Activated naive CD8-positive, alpha-beta T cell treated with anti-CD3 and anti-CD28 coated beads, Interleukin-2, amount 10 ng/mL, durations not matched to agents 7 days and 5 days (primary cell): Measurements from ENCODE around the gene CTNS. TPM values are rescaled to one million over a fixed set of nuclear protein-coding genes. Genes with fewer than 3 reads are reported as not detected.

Experiments used
- ATAC-seq: fragments of 150-1000 bp; cut with Tn5 transposase; one replicate; pipeline ENCODE4 v1.10.0; 2021; ENCODE audit warnings: low read depth, moderate library complexity
- POLR2A ChIA-PET: fragments of 350-600 bp; sonication (Branson Sonifier 250); formaldehyde crosslinking; loops from one replicate; lab custom pipeline; 2021; ENCODE audit warnings: antibody characterized with exemption; lab: Charles Lee
- DNase-seq: peaks from one replicate; pipeline ENCODE4 v3.0.0; 2021
- H3K27ac Mint-ChIP-seq: one replicate; pipeline ENCODE4 v1.8.0; 2022; ENCODE audit warnings: mild to moderate bottlenecking, mixed read lengths
- H3K27me3 Mint-ChIP-seq: one replicate; pipeline ENCODE4 v1.8.0; 2022; ENCODE audit warnings: mild to moderate bottlenecking, moderate library complexity, mixed read lengths
- H3K36me3 Mint-ChIP-seq: one replicate; pipeline ENCODE4 v1.8.0; 2021; ENCODE audit warnings: mild to moderate bottlenecking, mixed read lengths
- H3K4me1 Mint-ChIP-seq: one replicate; pipeline ENCODE4 v1.8.0; 2021; ENCODE audit warnings: mixed read lengths
- H3K4me3 Mint-ChIP-seq: one replicate; pipeline ENCODE4 v1.8.0; 2022; ENCODE audit warnings: mild to moderate bottlenecking, moderate library complexity, mixed read lengths
- H3K9me3 Mint-ChIP-seq: one replicate; pipeline ENCODE4 v1.8.0; 2021; ENCODE audit warnings: mixed read lengths
- total RNA-seq, 2 experiments: library from RNA; stranded (reverse); gene quantifications; one replicate each; pipeline ENCODE4 v1.2.3, GENCODE V29; 2021

Gene CTNS
- total RNA-seq, 2 experiments from 2014 or later = 8.5 to 10.0 TPM

DNA sequence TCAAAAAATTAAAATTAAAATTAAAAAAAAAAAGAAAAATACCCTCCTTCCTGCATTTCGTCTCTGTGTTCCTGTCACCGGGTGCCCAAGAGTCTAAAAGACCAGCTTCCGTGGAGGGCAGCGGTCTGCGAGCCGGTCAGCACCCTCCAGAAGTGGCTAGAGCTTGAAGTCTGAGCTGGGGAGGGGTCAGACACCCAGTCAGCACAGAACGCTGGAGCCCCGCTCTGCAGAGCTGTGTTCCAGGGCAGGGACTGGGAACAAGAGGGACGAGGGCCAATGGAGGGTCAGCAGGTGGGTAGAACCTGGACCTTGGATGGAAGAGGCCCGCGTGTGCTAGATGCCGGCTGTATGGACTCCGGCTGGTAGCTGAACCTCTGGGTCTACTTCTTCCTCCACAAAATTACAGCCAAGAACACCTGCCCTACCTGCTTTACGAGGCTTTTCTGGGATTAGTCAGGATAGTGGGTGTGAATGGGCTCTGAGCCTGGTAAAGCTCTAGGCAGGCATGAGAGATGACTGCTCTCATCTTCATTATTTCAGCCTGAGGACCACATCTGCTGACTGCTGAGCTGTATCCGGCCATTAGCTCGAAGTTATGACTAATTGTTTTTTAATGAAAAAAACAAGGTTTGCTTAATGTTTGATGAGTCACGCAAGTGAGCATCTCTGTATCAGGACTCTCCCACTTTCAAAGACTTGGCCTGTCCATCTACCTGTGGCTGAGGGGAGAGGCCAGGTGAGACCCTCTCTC, 33.3 kb upstream of the CTNS start:
- H3K4me1 Mint-ChIP-seq = no peaks in the 10 kb centered on the region
- no peaks in the 10 kb centered on the region for H3K9me3 Mint-ChIP-seq
- no peak overlapping the region for H3K4me3 Mint-ChIP-seq
- peaks cover 2% of the 10 kb centered on the region for H3K36me3 Mint-ChIP-seq
- DNase-seq (no peak), ATAC-seq (no peak)
- H3K27me3 Mint-ChIP-seq = no peaks in the 10 kb centered on the region
- no peak overlapping the region for H3K27ac Mint-ChIP-seq
- POLR2A ChIA-PET = no interaction called here

DNA sequence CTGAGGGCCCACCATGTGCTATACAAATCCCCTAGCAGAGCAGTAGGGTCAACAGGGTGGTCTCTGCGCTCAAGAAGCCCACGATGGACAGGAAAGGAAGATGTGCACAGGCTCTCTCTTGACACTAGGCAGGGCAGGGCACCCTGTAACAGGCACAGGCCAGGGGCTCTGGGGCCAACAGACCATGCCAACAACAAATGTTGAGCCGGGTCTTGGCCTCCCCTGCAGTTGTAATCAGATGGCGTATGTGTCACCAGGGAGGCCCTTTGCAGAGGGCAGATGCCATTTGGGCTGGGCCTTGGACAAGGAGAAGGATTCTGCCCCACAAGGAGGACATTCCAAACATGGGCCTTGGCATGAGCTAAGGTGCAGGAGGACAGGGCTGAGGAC, 32.7 kb upstream of the CTNS start:
- Mint-ChIP-seq H3K4me1 (no peaks in the 10 kb centered on the region), H3K27ac (no peak overlapping the region), H3K36me3 (peaks cover 3% of the 10 kb centered on the region), H3K4me3 (no peak overlapping the region), H3K9me3 (no peaks in the 10 kb centered on the region), H3K27me3 (no peaks in the 10 kb centered on the region)
- POLR2A ChIA-PET = no interaction called here
- DNase-seq = no peak
- ATAC-seq = no peak

DNA sequence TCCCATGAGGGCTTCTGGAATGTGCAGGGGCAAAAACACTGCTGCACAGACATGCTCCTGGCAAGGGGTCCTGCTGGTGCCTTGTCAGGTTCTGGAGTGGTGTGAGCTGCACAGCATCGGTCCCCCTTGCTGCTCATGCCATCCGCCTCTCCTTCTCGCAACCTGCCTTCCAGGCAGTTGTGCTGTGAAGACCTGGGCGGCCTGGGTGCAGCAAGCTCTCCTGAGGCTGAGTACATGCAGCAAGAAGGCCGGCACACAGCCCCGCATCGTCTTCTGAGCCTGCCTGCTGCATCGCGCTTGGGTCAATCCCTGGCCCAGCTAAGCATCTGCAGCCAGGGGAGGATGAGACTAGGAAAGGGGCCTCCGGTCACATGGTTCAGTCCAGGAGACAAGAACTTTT, 26.9 kb upstream of the CTNS start:
- Mint-ChIP-seq H3K27me3 (no peaks in the 10 kb centered on the region), H3K9me3 (no peaks in the 10 kb centered on the region), H3K36me3 (peaks cover 6% of the 10 kb centered on the region), H3K4me3 (no peak overlapping the region), H3K4me1 (no peaks in the 10 kb centered on the region), H3K27ac (no peak overlapping the region)
- POLR2A ChIA-PET = no interaction called here
- DNase-seq = no peak
- ATAC-seq = no peak

DNA sequence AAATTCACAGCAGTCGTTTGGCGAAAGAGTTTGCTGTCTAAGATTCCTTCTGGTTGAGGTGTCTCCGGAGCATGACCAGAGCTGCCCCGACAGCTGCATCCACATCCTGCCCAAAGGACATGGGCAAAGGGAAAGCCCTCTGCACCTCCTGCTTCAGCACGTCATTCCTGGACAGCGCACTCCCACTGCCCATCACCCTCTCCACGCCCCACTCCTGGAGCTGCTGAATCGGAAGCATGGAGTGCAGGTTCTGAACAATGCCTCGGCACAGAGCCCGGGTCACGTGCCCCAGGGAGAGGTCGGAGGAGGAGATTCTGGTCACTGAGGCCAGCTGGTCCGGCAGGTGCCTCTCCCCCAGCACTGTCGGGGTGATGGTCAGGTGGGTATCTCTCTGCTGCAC, 26.0 kb upstream of the CTNS start:
- Mint-ChIP-seq H3K4me3 (no peak overlapping the region), H3K4me1 (no peaks in the 10 kb centered on the region), H3K9me3 (no peaks in the 10 kb centered on the region), H3K27me3 (no peaks in the 10 kb centered on the region), H3K27ac (no peak overlapping the region), H3K36me3 (peaks cover 15% of the 10 kb centered on the region)
- POLR2A ChIA-PET = no interaction called here
- DNase-seq (no peak), ATAC-seq (no peak)

- Mint-ChIP-seq H3K36me3 (peaks cover 36% of the 10 kb centered on the region), H3K4me3 (no peak overlapping the region), H3K9me3 (no peaks in the 10 kb centered on the region), H3K27ac (no peak overlapping the region), H3K4me1 (no peaks in the 10 kb centered on the region), H3K27me3 (no peaks in the 10 kb centered on the region)
- POLR2A ChIA-PET = interaction anchor here (0.5 kb wide), 1 partner anchor 30 kb away, joined by 3 read pairs; no protein-coding TSS in a partner anchor
- ATAC-seq = no peak
- no peak for DNase-seq
These were observed 23.4 kb upstream of the CTNS start for GRCh38 chr17:3613124-3613523.

GRCh38 chr17:3615160-3615870, 21.2 kb upstream of the CTNS start:
- H3K9me3 Mint-ChIP-seq = no peaks in the 10 kb centered on the region
- H3K27me3 Mint-ChIP-seq = no peaks in the 10 kb centered on the region

DNA sequence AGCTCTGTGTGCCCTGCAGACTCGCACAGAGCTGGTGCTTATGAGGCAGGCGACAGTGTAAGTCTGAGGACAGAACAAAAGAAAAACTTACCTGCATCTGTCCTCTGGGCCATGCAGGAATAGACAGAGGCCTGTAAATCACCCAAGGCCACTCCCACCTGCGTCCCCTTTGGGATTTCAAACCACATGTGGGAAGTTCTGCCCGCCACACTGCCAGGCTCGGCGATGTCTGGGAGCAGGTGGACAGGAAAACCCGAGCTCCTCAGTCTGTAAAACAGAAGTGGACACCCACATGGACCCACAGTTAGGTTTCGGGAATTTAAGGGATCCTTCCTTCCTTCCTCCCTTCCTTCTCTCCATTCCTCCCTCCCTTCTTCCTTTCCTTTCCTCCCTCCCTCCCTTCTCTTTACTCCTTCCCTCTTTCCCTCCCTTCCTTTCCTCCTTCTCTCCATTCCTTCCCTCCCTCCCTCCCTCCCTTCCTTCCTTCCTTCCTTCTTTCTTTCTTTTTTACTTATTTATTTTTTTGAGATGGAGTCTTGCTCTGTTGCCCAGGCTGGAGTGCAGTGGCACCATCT, 15.3 kb upstream of the CTNS start:
- peaks cover 32% of the 10 kb centered on the region for H3K36me3 Mint-ChIP-seq
- no peak overlapping the region for H3K27ac Mint-ChIP-seq
- POLR2A ChIA-PET = no interaction called here
- H3K27me3 Mint-ChIP-seq = no peaks in the 10 kb centered on the region
- no peak for DNase-seq
- H3K9me3 Mint-ChIP-seq = no peaks in the 10 kb centered on the region
- no peak overlapping the region for H3K4me3 Mint-ChIP-seq
- H3K4me1 Mint-ChIP-seq = no peaks in the 10 kb centered on the region
- ATAC-seq = no peak

More at GRCh38 chr17:3615160-3615870, 21.2 kb upstream of the CTNS start:
- H3K27ac Mint-ChIP-seq = no peak overlapping the region
- no peak for ATAC-seq
- no peak for DNase-seq
- H3K4me3 Mint-ChIP-seq = no peak overlapping the region
- peaks cover 45% of the 10 kb centered on the region for H3K36me3 Mint-ChIP-seq
- no peaks in the 10 kb centered on the region for H3K4me1 Mint-ChIP-seq
- POLR2A ChIA-PET = no interaction called here

DNA sequence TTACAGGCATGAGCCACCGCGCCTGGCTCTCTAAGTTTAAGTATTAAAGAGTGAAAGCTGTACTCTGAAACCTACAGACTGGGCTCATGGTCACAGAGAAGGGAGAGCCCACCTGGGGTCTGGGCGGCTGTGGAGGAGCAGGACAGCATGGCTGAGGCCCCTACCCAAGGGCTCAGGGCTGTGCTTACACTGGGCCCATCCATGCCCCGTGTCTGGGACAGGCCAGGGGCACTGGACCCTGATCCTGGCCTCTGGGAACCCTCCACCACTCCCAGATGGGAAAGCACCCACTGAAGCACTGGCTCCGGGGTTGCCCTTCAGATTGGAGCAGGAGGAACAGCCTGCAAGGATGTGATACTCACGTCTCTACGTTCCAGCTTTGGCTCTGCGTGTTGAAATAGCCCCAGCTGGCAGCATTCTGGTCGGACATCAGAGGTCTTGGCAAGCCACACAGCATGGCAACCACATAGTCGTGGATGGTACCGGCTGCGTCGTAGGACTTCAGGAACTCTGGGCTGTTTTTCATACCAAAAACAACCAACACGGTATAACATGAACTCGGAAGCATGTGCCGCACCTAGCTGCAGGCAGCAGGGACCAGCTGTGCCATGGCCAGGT, 13.5 kb upstream of the CTNS start:
- ATAC-seq (no peak), DNase-seq (no peak)
- Mint-ChIP-seq H3K27ac (no peak overlapping the region), H3K4me1 (peaks cover 5% of the 10 kb centered on the region), H3K27me3 (no peaks in the 10 kb centered on the region), H3K4me3 (no peak overlapping the region), H3K9me3 (no peaks in the 10 kb centered on the region), H3K36me3 (peaks cover 23% of the 10 kb centered on the region)
- POLR2A ChIA-PET = no interaction called here

- no peak for DNase-seq
- Mint-ChIP-seq H3K9me3 (no peaks in the 10 kb centered on the region), H3K4me1 (peaks cover 5% of the 10 kb centered on the region), H3K4me3 (no peak overlapping the region), H3K27me3 (no peaks in the 10 kb centered on the region), H3K27ac (no peak overlapping the region), H3K36me3 (peaks cover 8% of the 10 kb centered on the region)
- ATAC-seq = no peak
- POLR2A ChIA-PET = no interaction called here
These were observed 9.5 kb upstream of the CTNS start for GRCh38 chr17:3626831-3627768.

DNA sequence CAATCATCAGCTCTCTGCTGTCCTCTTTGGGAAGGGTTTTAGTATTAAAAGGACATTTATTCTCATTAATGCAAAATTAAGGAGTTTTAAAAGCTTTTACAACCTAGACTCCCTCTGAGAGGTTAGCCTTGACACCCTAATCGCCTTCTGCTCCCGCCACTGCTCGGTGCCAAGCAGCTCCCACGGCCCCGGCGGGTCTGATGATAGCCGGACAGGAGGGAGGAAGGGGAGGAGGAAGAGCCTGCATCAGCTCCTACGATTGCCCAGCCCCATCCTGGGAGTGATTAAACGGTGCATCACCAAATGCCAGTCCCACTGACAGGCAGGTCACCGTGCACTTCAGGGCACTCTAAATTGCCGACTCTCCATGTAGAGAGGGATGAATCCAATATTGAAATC, 8.8 kb upstream of the CTNS start:
- Mint-ChIP-seq H3K4me3 (no peak overlapping the region), H3K27me3 (no peaks in the 10 kb centered on the region), H3K9me3 (no peaks in the 10 kb centered on the region), H3K4me1 (peaks cover 5% of the 10 kb centered on the region), H3K27ac (no peak overlapping the region), H3K36me3 (peaks cover 11% of the 10 kb centered on the region)
- POLR2A ChIA-PET = no interaction called here
- DNase-seq (no peak), ATAC-seq (no peak)

DNA sequence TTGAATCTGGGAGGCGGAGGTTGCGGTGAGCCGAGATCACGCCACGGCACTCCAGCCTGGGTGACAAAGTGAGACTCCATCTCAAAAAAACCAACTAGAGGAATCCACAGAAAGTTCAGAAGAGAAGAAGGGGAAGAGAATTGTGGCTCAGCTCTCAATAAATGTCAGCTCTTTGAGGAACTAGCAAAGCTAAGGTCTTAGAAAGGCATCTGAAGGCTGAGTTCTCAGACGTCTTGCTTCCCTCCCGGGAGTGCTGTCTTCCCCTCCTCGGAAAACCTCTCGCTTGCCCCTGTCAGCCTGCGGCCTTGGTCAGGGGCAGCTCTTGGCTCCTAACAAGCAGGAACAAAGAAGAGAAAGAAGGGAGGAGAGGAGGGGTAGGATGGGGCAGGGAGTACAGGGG, 5.8 kb upstream of the CTNS start:
- DNase-seq (no peak), ATAC-seq (no peak)
- H3K27me3 Mint-ChIP-seq = no peaks in the 10 kb centered on the region
- peaks cover 16% of the 10 kb centered on the region for H3K4me1 Mint-ChIP-seq
- H3K27ac Mint-ChIP-seq = no peak overlapping the region
- H3K4me3 Mint-ChIP-seq = no peak overlapping the region
- H3K9me3 Mint-ChIP-seq = no peaks in the 10 kb centered on the region
- H3K36me3 Mint-ChIP-seq = peaks cover 11% of the 10 kb centered on the region
- POLR2A ChIA-PET = no interaction called here

DNA sequence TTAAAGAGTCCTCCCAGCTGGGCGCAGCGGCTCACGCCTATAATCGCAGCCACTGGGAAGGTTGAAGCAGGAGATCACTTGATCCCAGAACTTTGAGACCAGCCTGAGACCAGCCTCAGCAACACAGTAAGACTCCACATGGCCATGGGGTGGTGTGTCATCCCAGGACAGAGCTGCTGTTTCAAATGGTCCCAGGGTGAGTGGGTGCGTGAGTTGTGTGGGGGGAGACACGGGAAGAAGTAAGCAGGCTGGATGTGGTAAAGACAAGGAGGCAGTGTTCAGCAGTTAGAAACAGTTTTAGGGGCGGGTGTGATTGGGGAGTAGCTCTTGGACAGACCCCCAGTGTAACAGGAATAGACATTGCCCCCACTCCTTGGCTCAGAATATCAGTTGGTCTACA, 4.3 kb upstream of the CTNS start:
- H3K27me3 Mint-ChIP-seq = no peaks in the 10 kb centered on the region
- H3K4me1 Mint-ChIP-seq = peaks cover 15% of the 10 kb centered on the region
- ATAC-seq (no peak), DNase-seq (no peak)
- no peaks in the 10 kb centered on the region for H3K9me3 Mint-ChIP-seq
- H3K4me3 Mint-ChIP-seq = no peak overlapping the region
- H3K36me3 Mint-ChIP-seq = peaks cover 6% of the 10 kb centered on the region
- H3K27ac Mint-ChIP-seq = peak overlapping the region; percentile 23
- POLR2A ChIA-PET = no interaction called here
